SK-N-DZ (cell line): Measurements from ENCODE around the gene KLK1.
A peak's percentile ranks its signal among the peaks of the same experiment; 100 is the strongest.
"Not testable (repeated sequence)": the region's sequence is repeated elsewhere in the genome, so short reads cannot be mapped to it uniquely, and the experiment has no call there.

ENCODE experiments used
- DNase-seq: peaks from one replicate; pipeline ENCODE4 v3.0.0-alpha.2; 2015; ENCODE audit warnings: low spot score

The KLK1 gene

GRCh38 chr19:50794074-50794875 lies 29.3 kb downstream of the KLK1 start:
- peak; percentile 56 for DNase-seq

- peak; percentile 28 for DNase-seq
Observed at GRCh38 chr19:50793558-50794065, 30.0 kb downstream of the KLK1 start.

- DNase-seq = no peak
Observed at GRCh38 chr19:50792272-50793250, 31.0 kb downstream of the KLK1 start.

- DNase-seq = no peak
Observed at GRCh38 chr19:50791594-50792271, 31.9 kb downstream of the KLK1 start.

- no peak for DNase-seq
Observed at GRCh38 chr19:50790922-50791467, 32.6 kb downstream of the KLK1 start.

GRCh38 chr19:50790396-50790795 lies 33.2 kb downstream of the KLK1 start, which contains the start of gene ACP4:
Gene ACP4, plus strand, starts transcription at chr19:50790415. Its CDS starts 0 bp downstream, at chr19:50790415.
- no peak for DNase-seq

- no peak for DNase-seq
Observed at GRCh38 chr19:50785329-50785728, 38.3 kb downstream of the KLK1 start.

GRCh38 chr19:50784710-50785109 lies 38.9 kb downstream of the KLK1 start:
- DNase-seq = no peak

GRCh38 chr19:50783848-50784152 lies 39.8 kb downstream of the KLK1 start:
- not testable (repeated sequence) for DNase-seq

GRCh38 chr19:50780753-50781435 lies 42.7 kb downstream of the KLK1 start:
- DNase-seq = no peak

- no peak for DNase-seq
Observed at GRCh38 chr19:50779504-50780457, 43.8 kb downstream of the KLK1 start.

- DNase-seq = no peak
Observed at GRCh38 chr19:50778906-50779430, 44.6 kb downstream of the KLK1 start.

- DNase-seq = no peak
Observed at GRCh38 chr19:50777830-50778303, 45.7 kb downstream of the KLK1 start.

GRCh38 chr19:50777261-50777660 lies 46.3 kb downstream of the KLK1 start:
- DNase-seq = no peak

GRCh38 chr19:50776131-50776530 lies 47.5 kb downstream of the KLK1 start:
- no peak for DNase-seq

GRCh38 chr19:50773454-50773853 lies 50.1 kb downstream of the KLK1 start:
- DNase-seq = not testable (repeated sequence)

- DNase-seq = not testable (repeated sequence)
Observed at GRCh38 chr19:50772912-50773311, 50.7 kb downstream of the KLK1 start.

- DNase-seq = no peak
Observed at GRCh38 chr19:50772476-50772875, 51.1 kb downstream of the KLK1 start.

- no peak for DNase-seq
Observed at GRCh38 chr19:50770888-50771287, 52.7 kb downstream of the KLK1 start.
